ENCODE measurements around the gene CENPW. TPM values are rescaled to one million over a fixed set of nuclear protein-coding genes. Genes with fewer than 3 reads are reported as not detected.
A peak's percentile ranks its signal among the peaks of the same experiment; 100 is the strongest.

CENPW gene
- total and polyA plus RNA-seq, 2 experiments from 2014 or later = 16.5 to 303 TPM

GRCh38 chr6:126302191-126302590 lies 37.7 kb upstream of the CENPW start:
- no peaks in the 10 kb centered on the region for H4K20me1 ChIP-seq (replicated peaks; ENCODE audit: insufficient read depth)
- Mint-ChIP-seq H3K4me3 (no peak overlapping the region), H3K4me1 (no peaks in the 10 kb centered on the region; the same call in 2 of the 3 replicates), H3K27me3 (ENCODE audit: insufficient read depth, low read depth, poor library complexity) (no peaks in the 10 kb centered on the region), H3K36me3 (ENCODE audit: low read depth) (no peaks in the 10 kb centered on the region), H3K9me3 (no peaks in the 10 kb centered on the region; the same call in 2 of the 3 replicates), H3K27ac (no peak overlapping the region)
- no peak overlapping the region for H2AFZ ChIP-seq
- H3K4me1 ChIP-seq (ENCODE audit: insufficient read depth) = no peaks in the 10 kb centered on the region
- H3K27me3 ChIP-seq (ENCODE audit: insufficient read depth) = no peaks in the 10 kb centered on the region
- no peak overlapping the region for H3K4me3 ChIP-seq
- no peaks in the 10 kb centered on the region for H3K9me2 ChIP-seq (ENCODE audit: insufficient read depth)
- peak; percentile 38 for DNase-seq (ENCODE audit: low spot score)
- no peak overlapping the region for H3K27ac ChIP-seq (ENCODE audit: low read depth)
- H3K36me3 ChIP-seq (ENCODE audit: insufficient read depth) = no peaks in the 10 kb centered on the region
- no peaks in the 10 kb centered on the region for H3K79me2 ChIP-seq (replicated peaks; ENCODE audit: insufficient read depth)
- TF ChIP-seq STAT1 (IDR thresholded peaks at IDR 0.05; ENCODE audit: unreplicated experiment) (no peak), JUNB (IDR thresholded peaks at IDR 0.05; ENCODE audit: unreplicated experiment) (no peak), ETS1 (IDR thresholded peaks at IDR 0.05) (no peak), ZNF114 (CRISPR knock-in tag; IDR thresholded peaks at IDR 0.05) (no peak), ZNF331 (CRISPR knock-in tag; IDR thresholded peaks at IDR 0.05; ENCODE audit: low read depth) (no peak), EZH2 (IDR thresholded peaks at IDR 0.05; ENCODE audit: low read depth, unreplicated experiment) (no peak), CREB1 (CRISPR knock-in tag; IDR thresholded peaks at IDR 0.05; ENCODE audit: low read depth) (no peak), NANOG (IDR thresholded peaks at IDR 0.05; ENCODE audit: borderline replicate concordance) (no peak), ZNF462 (CRISPR knock-in tag; IDR thresholded peaks at IDR 0.05) (no peak), POLR2AphosphoS5 (IDR thresholded peaks at IDR 0.05; ENCODE audit: low read depth) (no peak), EZH2phosphoT487 (IDR thresholded peaks at IDR 0.05; ENCODE audit: unreplicated experiment) (no peak)
- ATAC-seq = no peak
- no peak overlapping the region for H3K4me2 ChIP-seq
- H3F3A ChIP-seq (replicated peaks; ENCODE audit: low read depth) = no peaks in the 10 kb centered on the region
